ENCODE results near the gene CPNE8.

CPNE8 gene

DNA sequence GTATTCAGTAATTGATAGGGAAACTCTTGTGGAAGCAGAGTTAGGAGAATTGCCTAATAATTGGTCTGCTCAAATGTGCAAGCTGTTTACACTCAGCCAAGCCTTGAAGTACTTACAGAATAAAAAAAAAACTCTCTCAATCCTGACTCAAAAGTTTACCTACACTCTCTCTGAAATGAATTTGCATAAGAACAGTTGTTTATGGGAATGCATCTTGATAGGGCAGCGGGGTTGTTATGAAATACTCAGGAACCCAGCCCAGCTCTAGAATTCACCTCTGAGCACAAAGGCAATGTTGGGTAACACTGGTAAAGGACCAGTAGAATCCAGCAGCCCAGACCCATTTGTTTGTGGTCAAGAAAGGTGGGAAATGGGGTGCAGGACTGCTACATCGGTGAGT is 267.0 kb downstream of the CPNE8 start:
- TF ChIP-seq, protein P1, sequence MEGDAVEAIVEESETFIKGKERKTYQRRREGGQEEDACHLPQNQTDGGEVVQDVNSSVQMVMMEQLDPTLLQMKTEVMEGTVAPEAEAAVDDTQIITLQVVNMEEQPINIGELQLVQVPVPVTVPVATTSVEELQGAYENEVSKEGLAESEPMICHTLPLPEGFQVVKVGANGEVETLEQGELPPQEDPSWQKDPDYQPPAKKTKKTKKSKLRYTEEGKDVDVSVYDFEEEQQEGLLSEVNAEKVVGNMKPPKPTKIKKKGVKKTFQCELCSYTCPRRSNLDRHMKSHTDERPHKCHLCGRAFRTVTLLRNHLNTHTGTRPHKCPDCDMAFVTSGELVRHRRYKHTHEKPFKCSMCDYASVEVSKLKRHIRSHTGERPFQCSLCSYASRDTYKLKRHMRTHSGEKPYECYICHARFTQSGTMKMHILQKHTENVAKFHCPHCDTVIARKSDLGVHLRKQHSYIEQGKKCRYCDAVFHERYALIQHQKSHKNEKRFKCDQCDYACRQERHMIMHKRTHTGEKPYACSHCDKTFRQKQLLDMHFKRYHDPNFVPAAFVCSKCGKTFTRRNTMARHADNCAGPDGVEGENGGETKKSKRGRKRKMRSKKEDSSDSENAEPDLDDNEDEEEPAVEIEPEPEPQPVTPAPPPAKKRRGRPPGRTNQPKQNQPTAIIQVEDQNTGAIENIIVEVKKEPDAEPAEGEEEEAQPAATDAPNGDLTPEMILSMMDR (IDR thresholded peaks at IDR 0.05; ENCODE audit: control insufficient read depth, insufficient read depth, low read depth, low read length, missing control alignments), result no peak
- H3K4me3 ChIP-seq (ENCODE audit: control insufficient read depth, low read depth, low read length), result no peak overlapping the region
- no peak for DNase-seq (ENCODE audit: low read depth)

DNA sequence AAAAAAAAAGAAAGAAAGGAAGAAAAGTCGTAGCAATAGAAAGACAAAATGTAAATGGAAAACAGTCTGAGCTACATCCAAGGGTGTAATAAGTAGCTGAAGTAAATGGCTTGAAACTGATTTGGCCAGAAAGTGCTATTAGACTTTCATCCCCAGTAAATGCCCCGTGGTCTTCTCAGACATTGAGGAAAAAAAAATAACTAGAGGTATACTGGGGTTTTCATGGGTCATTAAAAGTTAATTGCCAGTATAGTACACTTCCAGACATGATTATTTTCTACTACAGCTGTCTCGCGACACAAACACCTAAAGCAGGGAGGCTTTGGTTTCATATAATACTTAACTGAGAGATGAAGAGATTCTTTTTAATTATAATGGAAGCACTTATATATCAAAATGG is 271.9 kb downstream of the CPNE8 start:
- TF ChIP-seq, protein P1 (IDR thresholded peaks at IDR 0.05; ENCODE audit: control insufficient read depth, insufficient read depth, low read depth, low read length, missing control alignments), result no peak
- H3K4me3 ChIP-seq (ENCODE audit: control insufficient read depth, low read depth, low read length), result no peak overlapping the region
- no peak for DNase-seq (ENCODE audit: low read depth)

DNA sequence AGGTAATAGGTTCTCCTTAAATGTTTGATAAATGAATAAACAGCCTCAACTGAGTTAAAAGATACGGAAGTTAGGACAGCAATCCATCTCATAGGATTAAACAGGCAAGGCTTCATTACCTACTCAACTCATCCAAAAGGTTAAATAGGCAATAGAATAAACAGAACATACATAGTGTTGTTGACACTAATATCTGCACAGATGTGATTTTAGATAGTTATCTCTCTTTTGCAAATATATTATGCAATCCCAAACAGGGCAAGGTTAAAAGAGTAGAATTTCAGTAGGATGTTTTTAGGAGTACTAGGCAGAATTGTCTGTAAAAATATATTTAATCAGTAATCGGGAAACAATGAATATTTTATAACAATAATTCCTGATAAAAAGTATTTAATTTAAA is 276.3 kb downstream of the CPNE8 start:
- TF ChIP-seq, protein P1 (IDR thresholded peaks at IDR 0.05; ENCODE audit: control insufficient read depth, insufficient read depth, low read depth, low read length, missing control alignments), result no peak
- no peak for DNase-seq (ENCODE audit: low read depth)
- H3K4me3 ChIP-seq (ENCODE audit: control insufficient read depth, low read depth, low read length), result no peak overlapping the region

DNA sequence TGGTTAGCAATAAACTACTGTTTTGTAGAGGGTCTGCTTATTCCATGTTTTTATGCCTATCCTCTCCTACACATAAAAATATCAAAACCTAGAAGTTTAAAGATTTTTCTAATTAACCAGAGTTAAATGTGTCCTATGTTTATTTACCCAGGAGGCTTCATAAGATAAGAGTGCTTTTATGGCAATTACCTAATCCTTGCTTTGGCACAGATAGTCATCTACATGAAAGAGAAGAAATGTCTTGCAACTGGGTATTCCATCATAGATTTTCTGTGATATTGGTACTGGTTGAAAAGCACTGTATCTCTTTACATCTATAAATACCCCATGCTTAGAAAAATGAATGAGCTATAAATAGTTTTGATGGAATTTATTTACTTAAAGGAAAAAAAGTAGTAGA is 277.1 kb downstream of the CPNE8 start:
- DNase-seq (ENCODE audit: low read depth), result no peak
- no peak overlapping the region for H3K4me3 ChIP-seq (ENCODE audit: control insufficient read depth, low read depth, low read length)
- TF ChIP-seq, protein P1 (IDR thresholded peaks at IDR 0.05; ENCODE audit: control insufficient read depth, insufficient read depth, low read depth, low read length, missing control alignments), result no peak

DNA sequence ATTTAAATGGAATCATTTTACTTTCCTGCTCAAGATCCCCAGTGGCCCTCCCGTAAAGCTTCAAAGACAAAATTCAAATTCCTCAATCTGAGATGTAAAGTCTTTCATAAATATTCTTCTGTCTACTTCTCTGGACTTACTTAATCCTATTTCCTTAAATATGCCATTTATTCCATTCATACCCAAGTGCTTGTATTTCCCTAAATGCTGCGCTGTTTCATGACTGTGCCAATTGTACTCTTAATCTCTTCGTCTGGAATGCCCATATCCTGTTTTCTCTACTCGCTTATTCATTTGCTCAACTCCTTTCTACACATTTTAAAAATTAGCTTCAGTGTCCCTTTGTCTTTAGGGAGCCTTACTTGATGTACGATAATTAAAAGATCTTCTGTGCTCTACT is 280.1 kb downstream of the CPNE8 start:
- DNase-seq (ENCODE audit: low read depth), result no peak
- TF ChIP-seq, protein P1 (IDR thresholded peaks at IDR 0.05; ENCODE audit: control insufficient read depth, insufficient read depth, low read depth, low read length, missing control alignments), result no peak
- no peak overlapping the region for H3K4me3 ChIP-seq (ENCODE audit: control insufficient read depth, low read depth, low read length)

DNA sequence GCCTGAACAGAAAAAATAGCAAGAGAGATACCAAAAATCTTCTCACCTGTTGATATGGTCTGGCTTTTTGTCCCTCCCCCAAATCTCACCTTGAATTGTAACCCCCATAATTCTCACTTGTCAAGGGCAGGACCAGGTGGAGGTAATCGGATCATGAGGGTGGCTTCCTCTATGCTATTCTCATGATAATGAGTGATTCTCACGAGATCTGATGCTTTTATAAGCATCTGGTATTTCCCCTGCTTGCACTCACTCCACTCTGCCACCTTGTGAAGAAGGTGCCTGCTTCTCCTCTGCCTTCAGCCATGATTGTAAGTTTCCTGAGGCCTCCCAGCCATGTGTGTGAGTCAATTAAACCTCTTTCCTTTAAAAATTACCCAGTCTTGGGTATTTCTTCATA is 291.2 kb downstream of the CPNE8 start:
- TF ChIP-seq, protein P1 (IDR thresholded peaks at IDR 0.05; ENCODE audit: control insufficient read depth, insufficient read depth, low read depth, low read length, missing control alignments), result no peak
- H3K4me3 ChIP-seq (ENCODE audit: control insufficient read depth, low read depth, low read length), result no peak overlapping the region
- DNase-seq (ENCODE audit: low read depth), result no peak

DNA sequence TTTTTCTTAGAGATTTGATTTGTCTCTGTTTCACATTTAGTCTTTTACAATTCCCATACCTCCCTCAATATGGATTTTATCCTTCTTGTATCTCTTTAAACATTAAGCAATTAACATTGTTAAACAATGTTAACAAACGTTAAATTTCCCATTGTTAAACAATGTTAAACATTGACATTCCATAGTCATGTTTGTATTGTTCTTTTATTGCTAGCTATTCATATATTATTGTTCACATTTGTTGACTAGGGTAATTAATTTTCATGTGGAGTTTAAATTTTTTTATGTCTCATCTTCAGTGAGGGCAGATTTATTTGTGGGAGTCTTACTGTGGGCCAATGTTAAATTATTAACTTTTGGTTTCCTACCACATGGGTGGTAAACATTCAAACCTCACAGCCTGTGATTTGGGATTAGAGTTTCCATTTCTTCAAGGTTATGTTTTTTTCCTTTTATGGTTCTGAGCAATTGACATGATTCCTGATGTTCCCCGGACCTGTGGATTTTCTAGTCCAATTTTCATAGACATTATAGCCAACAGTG is 294.5 kb downstream of the CPNE8 start:
- TF ChIP-seq, protein P1 (IDR thresholded peaks at IDR 0.05; ENCODE audit: control insufficient read depth, insufficient read depth, low read depth, low read length, missing control alignments), result no peak
- no peak for DNase-seq (ENCODE audit: low read depth)
- no peak overlapping the region for H3K4me3 ChIP-seq (ENCODE audit: control insufficient read depth, low read depth, low read length)
